CD14-positive monocyte (primary cell): ENCODE data around the gene GRM8. TPM values are rescaled to one million over a fixed set of nuclear protein-coding genes. Genes with fewer than 3 reads are reported as not detected.

Source experiments
- DNase-seq, 3 donors: peaks; one replicate each; pipeline ENCODE4 v3.0.0-alpha.2; 2011 to 2022
- H2AFZ ChIP-seq: 2 replicates; pipeline ENCODE4 v1.6.0; 2012; ENCODE audit warnings: mild to moderate bottlenecking, low read depth, low read length, inconsistent platforms; ENCODE audit not compliant: insufficient read depth, poor library complexity, severe bottlenecking
- H3K27ac ChIP-seq, 2 donors: 1 replicate in 1 of 2; 2 replicates in 1 of 2; pipeline ENCODE4 v1.5.1; 2012 to 2013; ENCODE audit warnings: low read length in 2 of 2, control low read depth in 1 of 2, inconsistent platforms in 1 of 2, low read depth in 1 of 2, mild to moderate bottlenecking in 1 of 2
- H3K27me3 ChIP-seq, 2 donors: one replicate each; pipeline versions ENCODE4 v1.6.0 to v1.6.1; 2011 to 2013; ENCODE audit warnings: low read length in 2 of 2; ENCODE audit not compliant: control insufficient read depth in 2 of 2, insufficient read depth in 2 of 2
- H3K36me3 ChIP-seq, 2 donors: replicated peaks in 1 of 2; 1 replicate in 1 of 2; 2 replicates in 1 of 2; pipeline versions ENCODE4 v1.5.1 to v1.6.1; 2012 to 2013; ENCODE audit warnings: low read length in 2 of 2, control low read depth in 1 of 2, inconsistent platforms in 1 of 2, mild to moderate bottlenecking in 1 of 2; ENCODE audit not compliant: insufficient read depth in 2 of 2, control insufficient read depth in 1 of 2
- H3K4me1 ChIP-seq, 2 donors: 1 replicate in 1 of 2; 2 replicates in 1 of 2; pipeline versions ENCODE4 v1.5.1 to v1.6.1; 2012 to 2013; ENCODE audit warnings: low read length in 2 of 2, control low read depth in 1 of 2, inconsistent platforms in 1 of 2, mild to moderate bottlenecking in 1 of 2, moderate library complexity in 1 of 2; ENCODE audit not compliant: insufficient read depth in 2 of 2, control insufficient read depth in 1 of 2
- H3K4me2 ChIP-seq: replicated peaks from 2 replicates; pipeline ENCODE3; 2012; ENCODE audit warnings: low read length, moderate library complexity, mild to moderate bottlenecking; ENCODE audit not compliant: poor library complexity, severe bottlenecking; ENCODE audit errors: extremely low read depth
- H3K4me3 ChIP-seq, 3 experiments: fragments of 200-600 bp in 1 of 3; sonication (generic) in 1 of 3; replicated peaks in 1 of 3; 1 replicate in 2 of 3; 2 replicates in 1 of 3; pipeline ENCODE4 v1.5.1; 2011 to 2013; ENCODE audit warnings: low read length in 3 of 3, mild to moderate bottlenecking in 3 of 3, control low read depth in 2 of 3, low read depth in 2 of 3, inconsistent platforms in 1 of 3, moderate library complexity in 1 of 3
- H3K79me2 ChIP-seq: 2 replicates; pipeline ENCODE4 v1.6.0; 2012; ENCODE audit warnings: mild to moderate bottlenecking, control low read depth, inconsistent platforms, low read length, moderate library complexity; ENCODE audit not compliant: insufficient read depth
- H3K9ac ChIP-seq: 2 replicates; pipeline ENCODE4 v1.6.0; 2017; ENCODE audit warnings: low read length, mild to moderate bottlenecking; ENCODE audit not compliant: insufficient read depth, poor library complexity, severe bottlenecking
- H3K9me3 ChIP-seq, 2 donors: replicated peaks in 1 of 2; 1 replicate in 1 of 2; 2 replicates in 1 of 2; pipeline versions ENCODE4 v1.5.1 to v1.6.1; 2012 to 2013; ENCODE audit warnings: low read length in 2 of 2, control low read depth in 1 of 2; ENCODE audit not compliant: control insufficient read depth in 1 of 2, insufficient read depth in 1 of 2
- H4K20me1 ChIP-seq: 2 replicates; pipeline ENCODE4 v1.6.0; 2012; ENCODE audit warnings: mild to moderate bottlenecking, low read length, control low read depth, moderate library complexity; ENCODE audit not compliant: insufficient read depth
- H3K27ac Mint-ChIP-seq, 7 donors: one replicate each; pipeline ENCODE4 v1.8.0; 2020; ENCODE audit warnings: mild to moderate bottlenecking in 7 of 7, mixed read lengths in 7 of 7, moderate library complexity in 6 of 7, inconsistent platforms in 2 of 7
- H3K27me3 Mint-ChIP-seq, 3 donors: one replicate each; pipeline ENCODE4 v1.8.0; 2021 to 2022; ENCODE audit warnings: low read depth in 3 of 3, mild to moderate bottlenecking in 3 of 3, mixed read lengths in 3 of 3, moderate library complexity in 3 of 3, inconsistent platforms in 1 of 3
- H3K36me3 Mint-ChIP-seq, 2 donors: one replicate each; pipeline ENCODE4 v1.8.0; 2020; ENCODE audit warnings: mixed read lengths in 2 of 2, inconsistent platforms in 1 of 2, mild to moderate bottlenecking in 1 of 2
- H3K4me1 Mint-ChIP-seq: one replicate; pipeline ENCODE4 v1.8.0; 2020; ENCODE audit warnings: mild to moderate bottlenecking, mixed read lengths
- H3K4me3 Mint-ChIP-seq, 2 donors: one replicate each; pipeline ENCODE4 v1.8.0; 2020; ENCODE audit warnings: mild to moderate bottlenecking in 2 of 2, mixed read lengths in 2 of 2, moderate library complexity in 1 of 2
- H3K9me3 Mint-ChIP-seq, 7 donors: one replicate each; pipeline ENCODE4 v1.8.0; 2020 to 2022; ENCODE audit warnings: mixed read lengths in 7 of 7, mild to moderate bottlenecking in 6 of 7, moderate library complexity in 6 of 7, inconsistent platforms in 2 of 7
- WGBS: methylation state at CpG from one replicate; pipeline ENCODE4 v1.1.5; 2013; ENCODE audit warnings: missing lambda C conversion rate; ENCODE audit not compliant: insufficient coverage; 5-methylcytosine and 5-hydroxymethylcytosine counted together
- intact Hi-C, 2 donors: fragments of 100-400 bp; cut with micrococcal nuclease; formaldehyde crosslinking; loops; one replicate each; pipeline versions ENCODE4 v1.15.0 to v1.15.1; 2023
- polyA plus RNA-seq, 3 donors: library from polyadenylated mRNA; depleted of rRNA in 1 of 3; unstranded in 2 of 3; stranded (reverse) in 1 of 3; fragments of 300-500 nt in 2 of 3; fragments of >200 nt in 1 of 3; fragmentation: Illumina TruSeq in 2 of 3; gene quantifications; 1 replicate in 2 of 3; 2 replicates in 1 of 3; pipeline ENCODE4 v1.2.3, GENCODE V29; 2012 to 2021
- TF ChIP-seq, protein P1 (sequence below): fragments of 200-600 bp; IDR thresholded peaks from one replicate; pipeline ENCODE4 v1.8.0; 2022; ENCODE audit warnings: antibody characterized with exemption, mild to moderate bottlenecking

The GRM8 gene
- polyA plus RNA-seq, 3 donors: not detected

DNA sequence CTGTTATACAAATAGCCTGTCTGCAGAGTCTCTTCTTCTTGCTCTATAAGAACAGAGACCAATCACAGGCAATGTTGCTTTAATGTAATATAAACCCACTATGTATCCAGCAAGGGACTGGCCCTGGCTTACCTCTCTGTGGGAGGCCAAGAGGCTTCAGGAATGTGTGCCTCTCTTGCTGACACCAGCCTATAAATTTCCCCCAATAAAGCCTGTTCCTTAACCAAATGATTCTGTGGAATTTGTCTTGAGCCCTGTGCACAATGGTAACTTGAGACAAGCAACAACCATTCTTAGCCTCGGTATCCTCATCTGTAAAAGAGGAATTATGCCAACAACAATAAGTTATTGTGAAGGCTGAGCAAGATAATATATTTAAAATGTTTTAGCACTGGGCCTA, 563.7 kb downstream of the GRM8 start:
- WGBS: no CpG with 5 or more reads among the region's 1 CpG
- intact Hi-C loops: no loop called here

DNA sequence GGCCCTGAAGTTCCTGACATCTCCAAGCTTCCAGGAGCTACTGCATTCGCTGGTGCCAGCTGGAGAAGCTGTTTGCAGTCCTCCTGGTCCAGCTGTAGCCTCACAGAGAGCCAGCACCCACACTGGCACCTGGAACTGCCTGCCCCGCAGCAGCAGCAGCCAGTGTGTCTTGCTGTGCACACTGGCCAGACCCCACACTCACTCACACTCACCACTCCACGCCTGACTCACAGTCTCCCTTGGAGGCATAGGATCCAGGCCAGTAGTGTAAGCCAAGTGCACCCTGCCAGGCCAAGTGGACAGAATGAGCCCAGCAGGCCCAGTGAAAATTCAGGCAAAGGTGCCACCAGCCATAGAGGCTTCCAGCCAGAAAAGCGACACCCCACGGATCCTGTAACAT, 566.3 kb downstream of the GRM8 start:
- H3K4me1 ChIP-seq: no peaks in the 10 kb centered on the region
- Mint-ChIP-seq H3K9me3 (peaks cover 8 to 31% (median 18%) of the 10 kb centered on the region in 7 donors), H3K27ac (no peak overlapping the region), H3K4me3 (no peak overlapping the region), H3K4me1 (no peaks in the 10 kb centered on the region), H3K36me3 (no peaks in the 10 kb centered on the region), H3K27me3 (peaks cover 0 to 3% (median 0%) of the 10 kb centered on the region in 3 donors)
- H3K9me3 ChIP-seq: peaks cover 11 to 36% of the 10 kb centered on the region in 2 donors
- no peak overlapping the region for H3K4me2 ChIP-seq
- no peak overlapping the region for H3K27ac ChIP-seq
- no peaks in the 10 kb centered on the region for H3K79me2 ChIP-seq
- TF ChIP-seq, protein P1, sequence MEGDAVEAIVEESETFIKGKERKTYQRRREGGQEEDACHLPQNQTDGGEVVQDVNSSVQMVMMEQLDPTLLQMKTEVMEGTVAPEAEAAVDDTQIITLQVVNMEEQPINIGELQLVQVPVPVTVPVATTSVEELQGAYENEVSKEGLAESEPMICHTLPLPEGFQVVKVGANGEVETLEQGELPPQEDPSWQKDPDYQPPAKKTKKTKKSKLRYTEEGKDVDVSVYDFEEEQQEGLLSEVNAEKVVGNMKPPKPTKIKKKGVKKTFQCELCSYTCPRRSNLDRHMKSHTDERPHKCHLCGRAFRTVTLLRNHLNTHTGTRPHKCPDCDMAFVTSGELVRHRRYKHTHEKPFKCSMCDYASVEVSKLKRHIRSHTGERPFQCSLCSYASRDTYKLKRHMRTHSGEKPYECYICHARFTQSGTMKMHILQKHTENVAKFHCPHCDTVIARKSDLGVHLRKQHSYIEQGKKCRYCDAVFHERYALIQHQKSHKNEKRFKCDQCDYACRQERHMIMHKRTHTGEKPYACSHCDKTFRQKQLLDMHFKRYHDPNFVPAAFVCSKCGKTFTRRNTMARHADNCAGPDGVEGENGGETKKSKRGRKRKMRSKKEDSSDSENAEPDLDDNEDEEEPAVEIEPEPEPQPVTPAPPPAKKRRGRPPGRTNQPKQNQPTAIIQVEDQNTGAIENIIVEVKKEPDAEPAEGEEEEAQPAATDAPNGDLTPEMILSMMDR: no peak
- H3K4me3 ChIP-seq: no peak overlapping the region
- no peak overlapping the region for H2AFZ ChIP-seq
- intact Hi-C loops: no loop called here
- no peaks in the 10 kb centered on the region for H3K27me3 ChIP-seq
- no peaks in the 10 kb centered on the region for H4K20me1 ChIP-seq
- H3K36me3 ChIP-seq: no peaks in the 10 kb centered on the region
- 82% methylated on average over 5 of the region's 5 CpGs for WGBS
- no peak overlapping the region for H3K9ac ChIP-seq
- no peak for DNase-seq

More for the DNA sequence above, 563.7 kb downstream of the GRM8 start:
- H3K9me3 ChIP-seq: peaks cover 11 to 36% of the 10 kb centered on the region in 2 donors
- no peaks in the 10 kb centered on the region for H3K4me1 ChIP-seq
- no peaks in the 10 kb centered on the region for H3K79me2 ChIP-seq
- no peak overlapping the region for H3K27ac ChIP-seq
- no peak for DNase-seq
- Mint-ChIP-seq H3K36me3 (no peaks in the 10 kb centered on the region), H3K9me3 (peaks cover 8 to 35% (median 17%) of the 10 kb centered on the region in 7 donors), H3K4me1 (no peaks in the 10 kb centered on the region), H3K27ac (no peak overlapping the region), H3K4me3 (no peak overlapping the region), H3K27me3 (no peaks in the 10 kb centered on the region)
- no peak overlapping the region for H3K4me3 ChIP-seq
- no peak overlapping the region for H3K4me2 ChIP-seq
- no peaks in the 10 kb centered on the region for H4K20me1 ChIP-seq
- H3K36me3 ChIP-seq: no peaks in the 10 kb centered on the region
- TF ChIP-seq, protein P1: no peak
- H3K27me3 ChIP-seq: no peaks in the 10 kb centered on the region
- no peak overlapping the region for H3K9ac ChIP-seq
- H2AFZ ChIP-seq: no peak overlapping the region
